GM23338 (cell line): ENCODE measurements around the gene OPRD1. TPM values are rescaled to one million over a fixed set of nuclear protein-coding genes. Genes with fewer than 3 reads are reported as not detected.
"Not testable (repeated sequence)": the region's sequence is repeated elsewhere in the genome, so short reads cannot be mapped to it uniquely, and the experiment has no call there.

Experiments used
- ATAC-seq: fragments of 200-7000 bp; cut with Tn5 transposase; 3 replicates; pipeline ENCODE4 v1.9.1; 2020
- DNase-seq: peaks from one replicate; pipeline ENCODE4 v3.0.0-alpha.2; 2015; ENCODE audit warnings: low spot score
- H2AFZ ChIP-seq: fragments of 200-600 bp; sonication (generic); 2 replicates; pipeline ENCODE4 v1.8.0; 2016; ENCODE audit warnings: antibody characterized with exemption, mild to moderate bottlenecking, moderate library complexity
- H3F3A ChIP-seq: fragments of 200-600 bp; sonication (generic); replicated peaks from 2 replicates; pipeline ENCODE4 v1.8.0; 2017; ENCODE audit warnings: antibody characterized with exemption, mixed run types, low read depth
- H3K27ac ChIP-seq: fragments of 200-600 bp; sonication (generic); 2 replicates; pipeline ENCODE4 v1.6.1; 2016; ENCODE audit warnings: low read depth
- H3K27me3 ChIP-seq: fragments of 200-600 bp; sonication (generic); 2 replicates; pipeline ENCODE4 v1.8.0; 2016; ENCODE audit warnings: mild to moderate bottlenecking, mixed run types, moderate library complexity; ENCODE audit not compliant: insufficient read depth
- H3K36me3 ChIP-seq: fragments of 200-600 bp; sonication (generic); 2 replicates; pipeline ENCODE4 v1.8.0; 2016; ENCODE audit warnings: mild to moderate bottlenecking; ENCODE audit not compliant: insufficient read depth
- H3K4me1 ChIP-seq: fragments of 200-600 bp; sonication (generic); 2 replicates; pipeline ENCODE4 v1.8.0; 2016; ENCODE audit warnings: mild to moderate bottlenecking, moderate library complexity; ENCODE audit not compliant: insufficient read depth
- H3K4me2 ChIP-seq: fragments of 200-600 bp; sonication (generic); 2 replicates; pipeline ENCODE4 v1.7.1; 2017; ENCODE audit warnings: mixed run types
- H3K4me3 ChIP-seq: fragments of 200-600 bp; sonication (generic); 2 replicates; pipeline ENCODE4 v1.6.1; 2016; ENCODE audit warnings: mixed run types
- H3K79me2 ChIP-seq: fragments of 200-600 bp; sonication (generic); replicated peaks from 2 replicates; pipeline ENCODE4 v1.8.0; 2017; ENCODE audit warnings: mild to moderate bottlenecking; ENCODE audit not compliant: insufficient read depth
- H3K9me2 ChIP-seq: fragments of 200-600 bp; sonication (generic); 2 replicates; pipeline ENCODE4 v1.8.0; 2017; ENCODE audit not compliant: insufficient read depth
- H4K20me1 ChIP-seq: fragments of 200-600 bp; sonication (generic); replicated peaks from 2 replicates; pipeline ENCODE4 v1.8.0; 2017; ENCODE audit warnings: mild to moderate bottlenecking; ENCODE audit not compliant: insufficient read depth
- H3K27ac Mint-ChIP-seq: 2 replicates; pipeline ENCODE4 v1.8.0; 2020; ENCODE audit warnings: inconsistent platforms, mild to moderate bottlenecking, moderate library complexity, mixed read lengths
- H3K27me3 Mint-ChIP-seq: 3 replicates; pipeline ENCODE4 v1.8.0; 2022; ENCODE audit warnings: low read depth, mild to moderate bottlenecking, moderate library complexity, mixed read lengths, inconsistent platforms; ENCODE audit not compliant: insufficient read depth, poor library complexity
- H3K36me3 Mint-ChIP-seq: 3 replicates; pipeline ENCODE4 v1.8.0; 2021; ENCODE audit warnings: low read depth, mild to moderate bottlenecking, inconsistent platforms, moderate library complexity, mixed read lengths
- H3K4me1 Mint-ChIP-seq: 3 replicates; pipeline ENCODE4 v1.8.0; 2020; ENCODE audit warnings: mild to moderate bottlenecking, inconsistent platforms, mixed read lengths
- H3K4me3 Mint-ChIP-seq: 3 replicates; pipeline ENCODE4 v1.8.0; 2021; ENCODE audit warnings: moderate library complexity, mild to moderate bottlenecking, inconsistent platforms, mixed read lengths
- H3K9me3 Mint-ChIP-seq: 3 replicates; pipeline ENCODE4 v1.8.0; 2020; ENCODE audit warnings: moderate library complexity, mild to moderate bottlenecking, inconsistent platforms, mixed read lengths
- CREB1 ChIP-seq: fragments of 250-450 bp; sonication (Bioruptor Pico); IDR thresholded peaks from 2 replicates; pipeline ENCODE4 v1.5.0; 2020; ENCODE audit warnings: low read depth, mild to moderate bottlenecking, moderate library complexity
- ETS1 ChIP-seq: IDR thresholded peaks from 2 replicates; pipeline ENCODE4 v1.6.1; 2016; ENCODE audit warnings: antibody characterized with exemption
- EZH2 ChIP-seq: fragments of 200-600 bp; sonication (generic); IDR thresholded peaks from one replicate; pipeline ENCODE4 v1.8.0; 2017; ENCODE audit warnings: antibody characterized with exemption, mild to moderate bottlenecking, low read depth; ENCODE audit not compliant: unreplicated experiment
- EZH2phosphoT487 ChIP-seq: fragments of 200-600 bp; sonication (generic); IDR thresholded peaks from one replicate; pipeline ENCODE4 v1.8.1; 2018; ENCODE audit warnings: antibody characterized with exemption; ENCODE audit not compliant: unreplicated experiment
- NANOG ChIP-seq: IDR thresholded peaks from 2 replicates; pipeline ENCODE4 v1.6.1; 2016; ENCODE audit warnings: antibody characterized with exemption, borderline replicate concordance
- POLR2AphosphoS5 ChIP-seq: IDR thresholded peaks from 2 replicates; pipeline ENCODE4 v1.6.1; 2016; ENCODE audit warnings: antibody characterized with exemption, low read depth
- ZNF114 ChIP-seq: fragments of 250-450 bp; sonication (Bioruptor Pico); IDR thresholded peaks from 2 replicates; pipeline ENCODE4 v1.5.0; 2020; ENCODE audit warnings: mild to moderate bottlenecking, moderate library complexity
- ZNF331 ChIP-seq: fragments of 250-450 bp; sonication (Bioruptor Pico); IDR thresholded peaks from 2 replicates; pipeline ENCODE4 v1.5.0; 2020; ENCODE audit warnings: low read depth, mild to moderate bottlenecking, moderate library complexity
- polyA plus RNA-seq: library from polyadenylated mRNA; unstranded; fragments of >200 nt; fragmentation: Nextera tagmentation; extraction: Ambion mirVana; gene quantifications from 2 replicates; pipeline ENCODE4 v1.2.1, GENCODE V29; 2016
- total RNA-seq: library from RNA; depleted of rRNA; stranded (reverse); fragments of >200 nt; shearing (Covaris generic); gene quantifications from 2 replicates; pipeline ENCODE4 v1.2.3, GENCODE V29; 2014
- TF ChIP-seq, protein P1 (sequence below): fragments of 250-450 bp; sonication (Bioruptor Pico); IDR thresholded peaks from 2 replicates; pipeline ENCODE4 v1.5.0; 2020; ENCODE audit warnings: mild to moderate bottlenecking, moderate library complexity

The OPRD1 gene
- total and polyA plus RNA-seq, 2 experiments from 2014 or later: 0.55 to 2.3 TPM

DNA sequence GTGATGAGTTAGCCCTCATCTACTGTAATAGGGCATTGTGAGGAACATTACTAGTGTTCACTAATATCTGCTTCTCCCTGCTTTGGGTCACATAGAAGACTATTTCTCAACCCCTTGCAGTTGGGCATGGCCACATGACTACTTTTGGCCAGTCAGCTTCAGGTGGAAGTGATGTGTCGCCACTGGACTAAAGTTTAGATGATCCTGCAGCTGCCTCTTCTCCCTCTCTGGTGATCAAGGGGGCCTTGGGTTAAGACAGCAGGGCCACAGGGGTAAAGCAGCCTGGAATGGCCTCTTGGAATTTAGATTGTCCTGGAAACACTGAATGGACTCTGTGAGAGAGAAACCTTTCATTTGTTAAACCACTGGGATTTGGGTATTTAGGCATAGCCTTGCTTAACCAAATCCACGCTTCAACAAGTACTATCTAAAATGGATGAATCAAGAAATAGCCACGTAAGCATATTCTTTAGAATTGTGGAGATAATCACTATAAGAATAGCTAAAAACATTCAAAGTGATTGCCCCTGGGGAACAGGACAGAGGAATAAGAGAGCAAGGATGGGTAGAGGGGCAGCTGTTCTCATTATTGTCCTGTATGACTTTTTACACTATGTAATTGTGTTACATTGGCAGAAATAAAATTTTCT, 41.2 kb downstream of the OPRD1 start:
- Histone ChIP-seq H3K27ac (no peak overlapping the region), H3K4me2 (no peak overlapping the region), H3K36me3 (no peaks in the 10 kb centered on the region), H3K79me2 (no peaks in the 10 kb centered on the region), H2AFZ (no peak overlapping the region), H3K4me1 (no peaks in the 10 kb centered on the region), H3K9me2 (no peaks in the 10 kb centered on the region), H3F3A (no peaks in the 10 kb centered on the region), H3K27me3 (no peaks in the 10 kb centered on the region), H3K4me3 (no peak overlapping the region), H4K20me1 (0 out of 2 replicates have a peak, but pooled peaks cover 2% of the 10 kb centered on the region)
- H3K36me3 Mint-ChIP-seq: no peaks in the 10 kb centered on the region
- H3K4me3 Mint-ChIP-seq: no peak overlapping the region
- ATAC-seq: peak; percentile 51
- peaks cover 11% of the 10 kb centered on the region; the same call in 2 of the 3 replicates for H3K4me1 Mint-ChIP-seq
- TF ChIP-seq POLR2AphosphoS5: no peak
- peak; percentile 26 for DNase-seq
- no peak overlapping the region for H3K27ac Mint-ChIP-seq
- H3K9me3 Mint-ChIP-seq: no peaks in the 10 kb centered on the region
- no peaks in the 10 kb centered on the region for H3K27me3 Mint-ChIP-seq

DNA sequence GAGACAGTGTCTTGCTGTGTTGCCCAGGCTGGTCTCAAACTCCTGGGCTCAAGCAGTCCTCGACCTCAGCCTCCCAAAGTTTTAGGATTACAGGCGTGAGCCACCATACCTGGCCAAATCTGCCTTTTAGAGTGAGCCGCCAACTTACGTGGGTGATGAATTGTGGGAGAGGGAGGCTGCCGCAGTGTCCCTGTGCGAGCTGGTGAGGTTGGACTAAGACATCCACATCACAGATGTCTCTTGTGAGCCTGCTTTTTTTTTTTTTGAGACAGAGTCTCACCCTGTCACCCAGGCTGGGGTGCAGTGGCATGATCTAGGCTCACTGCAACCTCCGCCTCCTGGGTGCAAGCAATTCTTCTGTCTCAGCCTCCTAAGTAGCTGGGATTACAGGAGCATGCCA, 42.4 kb downstream of the OPRD1 start:
- not testable (repeated sequence) for H4K20me1 ChIP-seq, H3K4me3 ChIP-seq, H3K36me3 ChIP-seq, H3K9me2 ChIP-seq, H3K27me3 Mint-ChIP-seq, H3K27ac ChIP-seq, H2AFZ ChIP-seq, H3F3A ChIP-seq, ATAC-seq, H3K4me1 ChIP-seq, DNase-seq, H3K4me3 Mint-ChIP-seq, H3K36me3 Mint-ChIP-seq, H3K79me2 ChIP-seq, H3K4me2 ChIP-seq, H3K27me3 ChIP-seq, H3K27ac Mint-ChIP-seq, H3K9me3 Mint-ChIP-seq
- H3K4me1 Mint-ChIP-seq: peaks cover 11% of the 10 kb centered on the region; the same call in 2 of the 3 replicates

DNA sequence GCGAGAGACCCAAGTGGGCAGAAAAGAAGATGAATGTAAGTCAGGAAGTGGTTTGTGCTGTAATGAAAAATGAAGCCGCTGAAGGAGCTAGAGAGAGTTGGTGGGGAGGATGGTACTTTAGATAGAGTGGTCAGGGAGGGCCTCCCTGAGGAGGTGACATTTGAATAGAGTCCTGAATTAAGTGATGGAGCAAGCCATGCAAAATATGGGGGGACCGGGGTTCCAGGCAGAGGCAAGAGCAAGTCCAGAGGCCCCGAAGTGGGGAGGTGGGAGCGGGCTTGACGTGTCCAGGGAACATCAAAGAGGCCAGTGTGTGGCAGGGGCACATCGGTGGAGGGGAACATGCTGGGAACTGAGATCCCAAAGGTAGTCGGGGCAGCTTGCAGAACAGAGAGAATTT, 43.1 kb downstream of the OPRD1 start:
- Mint-ChIP-seq H3K27me3 (no peaks in the 10 kb centered on the region), H3K4me1 (peaks cover 11% of the 10 kb centered on the region; the same call in 2 of the 3 replicates), H3K36me3 (no peaks in the 10 kb centered on the region), H3K27ac (no peak overlapping the region), H3K4me3 (no peak overlapping the region), H3K9me3 (no peaks in the 10 kb centered on the region)
- no peaks in the 10 kb centered on the region for H3K4me1 ChIP-seq
- ATAC-seq (no peak), DNase-seq (no peak)
- H2AFZ ChIP-seq: no peak overlapping the region
- no peak overlapping the region for H3K27ac ChIP-seq
- no peak overlapping the region for H3K4me3 ChIP-seq
- no peaks in the 10 kb centered on the region for H3K27me3 ChIP-seq
- H3K9me2 ChIP-seq: no peaks in the 10 kb centered on the region
- 0 out of 2 replicates have a peak, but pooled peaks cover 2% of the 10 kb centered on the region for H4K20me1 ChIP-seq
- no peaks in the 10 kb centered on the region for H3K79me2 ChIP-seq
- no peaks in the 10 kb centered on the region for H3K36me3 ChIP-seq
- H3K4me2 ChIP-seq: no peak overlapping the region
- no peaks in the 10 kb centered on the region for H3F3A ChIP-seq
- TF ChIP-seq EZH2phosphoT487: no peak
- TF ChIP-seq, protein P1, sequence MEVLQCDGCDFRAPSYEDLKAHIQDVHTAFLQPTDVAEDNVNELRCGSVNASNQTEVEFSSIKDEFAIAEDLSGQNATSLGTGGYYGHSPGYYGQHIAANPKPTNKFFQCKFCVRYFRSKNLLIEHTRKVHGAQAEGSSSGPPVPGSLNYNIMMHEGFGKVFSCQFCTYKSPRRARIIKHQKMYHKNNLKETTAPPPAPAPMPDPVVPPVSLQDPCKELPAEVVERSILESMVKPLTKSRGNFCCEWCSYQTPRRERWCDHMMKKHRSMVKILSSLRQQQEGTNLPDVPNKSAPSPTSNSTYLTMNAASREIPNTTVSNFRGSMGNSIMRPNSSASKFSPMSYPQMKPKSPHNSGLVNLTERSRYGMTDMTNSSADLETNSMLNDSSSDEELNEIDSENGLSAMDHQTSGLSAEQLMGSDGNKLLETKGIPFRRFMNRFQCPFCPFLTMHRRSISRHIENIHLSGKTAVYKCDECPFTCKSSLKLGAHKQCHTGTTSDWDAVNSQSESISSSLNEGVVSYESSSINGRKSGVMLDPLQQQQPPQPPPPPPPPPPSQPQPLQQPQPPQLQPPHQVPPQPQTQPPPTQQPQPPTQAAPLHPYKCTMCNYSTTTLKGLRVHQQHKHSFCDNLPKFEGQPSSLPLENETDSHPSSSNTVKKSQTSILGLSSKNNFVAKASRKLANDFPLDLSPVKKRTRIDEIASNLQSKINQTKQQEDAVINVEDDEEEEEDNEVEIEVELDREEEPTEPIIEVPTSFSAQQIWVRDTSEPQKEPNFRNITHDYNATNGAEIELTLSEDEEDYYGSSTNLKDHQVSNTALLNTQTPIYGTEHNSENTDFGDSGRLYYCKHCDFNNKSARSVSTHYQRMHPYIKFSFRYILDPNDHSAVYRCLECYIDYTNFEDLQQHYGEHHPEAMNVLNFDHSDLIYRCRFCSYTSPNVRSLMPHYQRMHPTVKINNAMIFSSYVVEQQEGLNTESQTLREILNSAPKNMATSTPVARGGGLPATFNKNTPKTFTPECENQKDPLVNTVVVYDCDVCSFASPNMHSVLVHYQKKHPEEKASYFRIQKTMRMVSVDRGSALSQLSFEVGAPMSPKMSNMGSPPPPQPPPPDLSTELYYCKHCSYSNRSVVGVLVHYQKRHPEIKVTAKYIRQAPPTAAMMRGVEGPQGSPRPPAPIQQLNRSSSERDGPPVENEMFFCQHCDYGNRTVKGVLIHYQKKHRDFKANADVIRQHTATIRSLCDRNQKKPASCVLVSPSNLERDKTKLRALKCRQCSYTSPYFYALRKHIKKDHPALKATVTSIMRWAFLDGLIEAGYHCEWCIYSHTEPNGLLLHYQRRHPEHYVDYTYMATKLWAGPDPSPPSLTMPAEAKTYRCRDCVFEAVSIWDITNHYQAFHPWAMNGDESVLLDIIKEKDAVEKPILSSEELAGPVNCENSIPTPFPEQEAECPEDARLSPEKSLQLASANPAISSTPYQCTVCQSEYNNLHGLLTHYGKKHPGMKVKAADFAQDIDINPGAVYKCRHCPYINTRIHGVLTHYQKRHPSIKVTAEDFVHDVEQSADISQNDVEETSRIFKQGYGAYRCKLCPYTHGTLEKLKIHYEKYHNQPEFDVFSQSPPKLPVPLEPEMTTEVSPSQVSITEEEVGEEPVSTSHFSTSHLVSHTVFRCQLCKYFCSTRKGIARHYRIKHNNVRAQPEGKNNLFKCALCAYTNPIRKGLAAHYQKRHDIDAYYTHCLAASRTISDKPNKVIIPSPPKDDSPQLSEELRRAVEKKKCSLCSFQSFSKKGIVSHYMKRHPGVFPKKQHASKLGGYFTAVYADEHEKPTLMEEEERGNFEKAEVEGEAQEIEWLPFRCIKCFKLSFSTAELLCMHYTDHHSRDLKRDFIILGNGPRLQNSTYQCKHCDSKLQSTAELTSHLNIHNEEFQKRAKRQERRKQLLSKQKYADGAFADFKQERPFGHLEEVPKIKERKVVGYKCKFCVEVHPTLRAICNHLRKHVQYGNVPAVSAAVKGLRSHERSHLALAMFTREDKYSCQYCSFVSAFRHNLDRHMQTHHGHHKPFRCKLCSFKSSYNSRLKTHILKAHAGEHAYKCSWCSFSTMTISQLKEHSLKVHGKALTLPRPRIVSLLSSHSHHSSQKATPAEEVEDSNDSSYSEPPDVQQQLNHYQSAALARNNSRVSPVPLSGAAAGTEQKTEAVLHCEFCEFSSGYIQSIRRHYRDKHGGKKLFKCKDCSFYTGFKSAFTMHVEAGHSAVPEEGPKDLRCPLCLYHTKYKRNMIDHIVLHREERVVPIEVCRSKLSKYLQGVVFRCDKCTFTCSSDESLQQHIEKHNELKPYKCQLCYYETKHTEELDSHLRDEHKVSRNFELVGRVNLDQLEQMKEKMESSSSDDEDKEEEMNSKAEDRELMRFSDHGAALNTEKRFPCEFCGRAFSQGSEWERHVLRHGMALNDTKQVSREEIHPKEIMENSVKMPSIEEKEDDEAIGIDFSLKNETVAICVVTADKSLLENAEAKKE: no peak
- TF ChIP-seq ZNF331 (CRISPR knock-in tag): no peak
- TF ChIP-seq EZH2: no peak
- no peak for TF ChIP-seq CREB1 (CRISPR knock-in tag)
- TF ChIP-seq ETS1: no peak
- no peak for TF ChIP-seq NANOG
- no peak for TF ChIP-seq ZNF114 (CRISPR knock-in tag)
